Adrenal gland (tissue), 5 donors: Measurements from ENCODE around the gene CLMN.

Experiments used
- POLR2A ChIP-seq, 2 donors: fragments of 450-650 bp; IDR thresholded peaks; one replicate each; pipeline ENCODE4 v1.6.1; 2017; ENCODE audit warnings: antibody characterized with exemption in 2 of 2, mild to moderate bottlenecking in 2 of 2, moderate library complexity in 1 of 2
- TF ChIP-seq, protein P1 (sequence below), 6 experiments: fragments of 450-650 bp in 4 of 6; fragments of 200-600 bp in 2 of 6; sonication (generic) in 1 of 6; IDR thresholded peaks; 1 replicate in 5 of 6; 2 replicates in 1 of 6; pipeline versions ENCODE4 v1.5.1 to v1.8.0; 2016 to 2021; ENCODE audit warnings: antibody characterized with exemption in 6 of 6, mild to moderate bottlenecking in 2 of 6, moderate library complexity in 1 of 6
- donor health status: DM: no; HTN: no; CAD: no.

DNA sequence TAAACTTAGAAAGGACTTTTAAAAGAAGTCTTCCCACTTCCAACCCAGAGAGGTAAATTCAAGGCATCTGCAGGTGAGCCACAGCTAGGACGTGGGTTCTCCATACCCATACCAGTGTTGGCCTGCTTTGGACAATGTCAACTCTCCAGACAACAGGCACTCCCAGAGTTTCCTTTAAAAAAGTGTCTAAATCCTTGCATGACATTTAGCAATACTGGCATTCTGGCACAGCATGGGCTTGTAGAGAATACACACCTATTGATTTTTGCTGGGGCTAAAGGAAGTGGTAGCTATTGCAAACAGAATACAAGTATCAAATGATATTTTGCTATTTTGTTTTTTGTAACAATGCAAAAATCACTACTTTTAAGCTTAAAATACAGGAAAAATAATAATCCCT, 136.6 kb downstream of the CLMN start:
- TF ChIP-seq, protein P1, sequence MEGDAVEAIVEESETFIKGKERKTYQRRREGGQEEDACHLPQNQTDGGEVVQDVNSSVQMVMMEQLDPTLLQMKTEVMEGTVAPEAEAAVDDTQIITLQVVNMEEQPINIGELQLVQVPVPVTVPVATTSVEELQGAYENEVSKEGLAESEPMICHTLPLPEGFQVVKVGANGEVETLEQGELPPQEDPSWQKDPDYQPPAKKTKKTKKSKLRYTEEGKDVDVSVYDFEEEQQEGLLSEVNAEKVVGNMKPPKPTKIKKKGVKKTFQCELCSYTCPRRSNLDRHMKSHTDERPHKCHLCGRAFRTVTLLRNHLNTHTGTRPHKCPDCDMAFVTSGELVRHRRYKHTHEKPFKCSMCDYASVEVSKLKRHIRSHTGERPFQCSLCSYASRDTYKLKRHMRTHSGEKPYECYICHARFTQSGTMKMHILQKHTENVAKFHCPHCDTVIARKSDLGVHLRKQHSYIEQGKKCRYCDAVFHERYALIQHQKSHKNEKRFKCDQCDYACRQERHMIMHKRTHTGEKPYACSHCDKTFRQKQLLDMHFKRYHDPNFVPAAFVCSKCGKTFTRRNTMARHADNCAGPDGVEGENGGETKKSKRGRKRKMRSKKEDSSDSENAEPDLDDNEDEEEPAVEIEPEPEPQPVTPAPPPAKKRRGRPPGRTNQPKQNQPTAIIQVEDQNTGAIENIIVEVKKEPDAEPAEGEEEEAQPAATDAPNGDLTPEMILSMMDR (IDR thresholded peaks at IDR 0.05), result no peak
- no peak for TF ChIP-seq POLR2A (IDR thresholded peaks at IDR 0.05)
